ENCODE measurements around the gene INPP4B. TPM values are rescaled to one million over a fixed set of nuclear protein-coding genes. Genes with fewer than 3 reads are reported as not detected.

INPP4B gene
- total RNA-seq, 1 donor from 2014 or later = 10.4 TPM

GRCh38 chr4:142741995-142742394 is 104.1 kb downstream of the INPP4B start:
- DNase-seq (ENCODE audit: low spot score) = no peak

GRCh38 chr4:142728233-142728632 is 117.9 kb downstream of the INPP4B start:
- no peak for DNase-seq (ENCODE audit: low spot score)

GRCh38 chr4:142727149-142727548 is 119.0 kb downstream of the INPP4B start:
- DNase-seq (ENCODE audit: low spot score) = no peak

GRCh38 chr4:142725886-142726285 is 120.2 kb downstream of the INPP4B start:
- no peak for DNase-seq (ENCODE audit: low spot score)

GRCh38 chr4:142721187-142721586 is 124.9 kb downstream of the INPP4B start:
- DNase-seq (ENCODE audit: low spot score) = no peak

GRCh38 chr4:142719854-142720541 is 126.1 kb downstream of the INPP4B start:
- DNase-seq (ENCODE audit: low spot score) = no peak

GRCh38 chr4:142718981-142719380 is 127.1 kb downstream of the INPP4B start:
- DNase-seq (ENCODE audit: low spot score) = no peak

GRCh38 chr4:142715727-142716126 is 130.4 kb downstream of the INPP4B start:
- DNase-seq (ENCODE audit: low spot score) = no peak

GRCh38 chr4:142713282-142714030 is 132.6 kb downstream of the INPP4B start:
- DNase-seq (ENCODE audit: low spot score) = no peak

GRCh38 chr4:142708231-142708630 is 137.9 kb downstream of the INPP4B start:
- no peak for DNase-seq (ENCODE audit: low spot score)

GRCh38 chr4:142707401-142707800 is 138.7 kb downstream of the INPP4B start:
- no peak for DNase-seq (ENCODE audit: low spot score)

- no peak for DNase-seq (ENCODE audit: low spot score)
These were observed 139.7 kb downstream of the INPP4B start for GRCh38 chr4:142706381-142706780.

- no peak for DNase-seq (ENCODE audit: low spot score)
These were observed 140.3 kb downstream of the INPP4B start for GRCh38 chr4:142705820-142706219.

GRCh38 chr4:142703694-142704309 is 142.3 kb downstream of the INPP4B start:
- no peak for DNase-seq (ENCODE audit: low spot score)

- no peak for DNase-seq (ENCODE audit: low spot score)
These were observed 145.1 kb downstream of the INPP4B start for GRCh38 chr4:142701017-142701416.

GRCh38 chr4:142700531-142700930 is 145.6 kb downstream of the INPP4B start:
- no peak for DNase-seq (ENCODE audit: low spot score)

- no peak for DNase-seq (ENCODE audit: low spot score)
These were observed 147.5 kb downstream of the INPP4B start for GRCh38 chr4:142698552-142698951.

GRCh38 chr4:142697928-142698327 is 148.2 kb downstream of the INPP4B start:
- DNase-seq (ENCODE audit: low spot score) = no peak

- no peak for DNase-seq (ENCODE audit: low spot score)
These were observed 148.8 kb downstream of the INPP4B start for GRCh38 chr4:142697320-142697719.

GRCh38 chr4:142696334-142697122 is 149.6 kb downstream of the INPP4B start:
- no peak for DNase-seq (ENCODE audit: low spot score)

- DNase-seq (ENCODE audit: low spot score) = no peak
These were observed 155.5 kb downstream of the INPP4B start for GRCh38 chr4:142690406-142691163.

Measured in mesenteric fat pad (tissue), 1 donor.